ENCODE data around the gene PDK2.

The PDK2 gene

DNA sequence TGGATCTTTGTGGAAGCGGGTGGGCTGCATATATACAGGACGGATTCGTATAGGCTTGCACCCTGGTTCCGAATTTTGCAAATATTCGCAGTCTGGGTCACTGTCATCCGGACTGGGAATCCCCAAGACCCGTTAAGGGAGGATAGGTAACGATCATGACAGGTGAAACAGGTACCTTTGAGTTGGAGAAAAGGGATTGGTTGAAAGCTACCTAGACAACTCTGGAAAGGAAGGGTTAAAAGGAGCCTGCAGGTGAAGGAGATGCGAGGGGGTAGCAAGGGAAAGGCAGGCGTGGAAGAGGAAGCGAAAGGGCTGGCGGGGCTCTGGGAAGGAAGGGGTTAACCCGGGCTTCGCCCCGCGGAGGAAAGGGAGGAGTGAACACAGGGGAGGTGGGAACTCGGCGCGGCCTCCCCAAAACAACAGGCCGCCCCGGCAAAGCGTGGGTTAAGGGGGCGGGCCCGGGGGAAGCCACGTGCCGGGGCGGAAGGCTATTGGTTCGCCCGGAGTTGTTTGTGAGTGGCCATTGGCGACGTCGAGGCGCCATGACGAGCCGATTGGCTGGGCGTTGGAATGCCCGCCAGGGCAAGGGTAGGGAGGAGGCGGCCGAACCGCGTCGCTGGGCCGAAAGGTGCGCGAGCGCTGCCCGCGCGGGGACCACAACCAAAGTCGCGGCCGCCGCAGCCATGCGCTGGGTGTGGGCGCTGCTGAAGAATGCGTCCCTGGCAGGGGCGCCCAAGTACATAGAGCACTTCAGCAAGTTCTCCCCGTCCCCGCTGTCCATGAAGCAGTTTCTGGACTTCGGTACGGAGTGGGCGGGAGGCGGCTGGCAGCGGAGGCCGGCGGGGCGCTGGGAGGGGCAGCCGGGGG lies at the start of gene PDK2:
PDK2 (plus strand) TSS at position 599 of the 867 bp plus-strand sequence; CDS start at position 684, 85 bp downstream.
- DNase-seq (ENCODE audit: low read depth in 2 of 2): peak; percentile 89 to 91

DNA sequence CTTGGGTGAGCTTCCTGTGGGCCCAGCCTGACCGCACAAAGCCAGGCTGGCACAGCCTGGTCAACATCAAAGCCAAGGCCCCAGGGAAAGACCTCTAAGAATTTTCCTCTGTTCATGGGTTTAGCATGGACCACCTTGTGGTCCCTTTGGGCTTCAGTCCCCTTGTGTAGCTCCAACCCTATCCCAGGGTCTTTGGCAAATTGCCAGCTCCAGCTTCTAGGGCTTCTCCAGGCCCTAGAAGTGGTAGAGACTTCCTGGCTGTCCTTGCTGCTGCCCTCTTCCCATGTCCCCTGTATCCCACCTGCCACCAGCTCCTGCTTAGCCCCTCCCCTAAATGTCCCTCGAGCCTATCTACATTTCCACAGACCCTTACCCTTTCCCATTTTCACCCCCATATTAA lies 49.0 kb upstream of the PDK2 start:
- no peak for DNase-seq (ENCODE audit: low read depth in 2 of 2)

DNA sequence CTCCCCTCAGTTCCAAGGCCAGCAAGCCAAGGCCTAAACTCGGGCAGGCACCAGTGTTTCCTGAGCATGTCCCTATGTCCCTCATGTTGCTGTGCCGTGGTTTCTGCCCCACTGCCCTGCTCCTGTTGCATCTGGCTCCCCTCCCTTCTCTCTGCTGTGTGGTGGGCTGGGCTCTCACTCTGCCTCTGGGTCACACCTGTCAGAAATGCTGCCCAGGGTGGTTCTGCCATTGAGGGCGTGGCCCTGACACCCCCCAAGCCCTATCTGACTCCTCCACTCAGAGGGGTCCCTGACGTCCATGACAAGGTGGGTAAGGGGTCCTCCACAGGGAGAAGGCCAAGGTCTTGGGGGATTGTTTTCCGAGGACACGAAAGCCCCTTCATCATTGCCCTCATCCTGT lies 48.5 kb upstream of the PDK2 start:
- no peak for DNase-seq (ENCODE audit: low read depth in 2 of 2)

DNA sequence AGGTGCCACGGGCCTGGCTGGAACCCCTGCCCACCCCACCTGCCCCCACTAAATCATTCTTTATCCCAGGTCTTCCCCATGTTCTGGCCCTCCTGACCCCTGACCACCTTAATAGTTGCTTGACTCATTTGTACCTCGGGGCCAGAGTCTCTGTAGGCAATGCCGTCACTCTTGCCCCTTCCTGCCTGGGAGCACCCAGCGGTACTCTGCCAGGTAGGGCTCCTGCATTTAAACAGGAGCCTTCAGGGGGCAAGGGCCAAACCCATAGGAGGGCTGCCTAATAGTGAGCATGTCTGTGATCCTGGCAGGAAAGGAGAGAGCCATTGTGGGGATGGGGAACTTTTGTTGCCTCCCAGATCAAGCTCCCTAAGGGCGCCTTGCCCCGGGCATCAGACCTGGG lies 48.1 kb upstream of the PDK2 start:
- no peak for DNase-seq (ENCODE audit: low read depth in 2 of 2)

DNA sequence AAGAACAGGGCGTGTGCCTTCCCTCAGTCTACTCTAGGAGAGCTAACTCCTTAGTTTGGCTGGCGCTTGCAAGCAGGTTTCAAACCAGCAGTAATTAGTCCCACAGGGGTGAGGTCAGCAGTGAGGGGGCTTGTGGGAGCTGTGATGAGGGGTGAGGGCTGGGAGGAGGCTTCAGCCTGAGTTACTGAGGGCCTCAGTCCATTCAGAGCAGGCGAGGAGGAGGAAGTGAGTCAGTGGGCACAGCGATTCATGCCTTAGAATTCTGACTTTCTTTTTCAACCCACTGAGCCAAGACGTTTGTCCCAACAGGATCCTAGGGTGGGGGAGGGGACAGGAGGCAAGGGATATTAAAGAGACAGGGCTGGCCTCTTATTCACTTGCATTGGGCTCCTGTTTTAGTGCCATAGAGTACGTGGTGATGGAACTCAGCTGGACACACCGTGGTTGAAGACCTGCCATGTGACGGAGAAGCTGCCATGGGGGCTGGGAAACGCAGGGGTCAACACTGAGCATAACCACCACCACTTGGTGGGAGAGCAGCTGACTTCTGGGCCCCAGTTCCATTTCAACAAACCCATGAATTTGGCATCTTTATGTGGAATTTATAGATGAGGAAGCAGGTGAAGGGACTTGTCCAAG lies 47.5 kb upstream of the PDK2 start:
- no peak for DNase-seq (ENCODE audit: low read depth in 2 of 2)

DNA sequence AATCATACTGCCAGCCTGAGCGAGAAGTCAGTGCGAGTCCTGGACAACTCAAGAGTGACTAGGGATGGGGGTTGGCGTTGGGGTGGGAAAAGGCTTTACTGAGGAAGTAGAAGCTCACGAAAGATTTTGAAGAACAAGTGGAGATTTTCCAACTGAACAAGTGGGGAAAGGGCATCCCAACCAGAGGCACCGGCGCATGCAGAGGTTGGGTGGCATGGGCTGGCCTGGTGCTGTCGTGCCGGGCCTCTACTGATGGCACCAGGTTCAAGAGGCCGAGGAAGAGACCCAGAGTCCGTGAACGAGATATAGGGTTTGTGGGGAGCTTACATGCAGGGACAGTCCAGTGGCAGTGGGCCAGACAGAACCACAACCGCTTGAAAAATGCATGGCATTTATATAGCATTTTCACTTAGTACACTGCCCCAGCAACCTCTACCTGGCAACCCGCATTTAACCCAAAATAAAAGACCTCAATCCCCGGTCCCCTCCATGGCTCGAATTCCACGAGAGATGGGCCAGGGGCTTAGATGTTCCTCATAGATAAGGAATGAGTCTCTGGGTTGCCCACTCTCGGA lies 46.9 kb upstream of the PDK2 start:
- DNase-seq (ENCODE audit: low read depth in 2 of 2): no peak

DNA sequence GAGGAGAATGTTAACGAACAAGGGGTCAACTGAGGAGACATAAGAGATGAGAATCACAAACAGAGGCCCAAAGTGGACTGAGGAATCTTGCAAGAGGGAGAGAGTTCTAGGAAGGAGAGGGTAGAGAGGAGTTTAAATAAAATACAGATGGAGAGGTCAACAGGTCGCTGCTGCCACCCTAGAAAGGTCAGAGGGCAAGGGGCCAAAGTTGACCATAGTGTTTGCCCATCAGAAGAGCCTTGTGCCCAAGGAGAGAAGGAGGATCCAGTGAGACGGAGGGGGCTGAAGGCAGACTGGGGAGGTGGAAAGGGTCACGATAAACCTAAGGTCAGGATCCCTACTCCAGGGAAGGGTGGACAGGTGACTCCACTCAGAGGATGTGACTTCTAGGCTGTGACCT lies 46.2 kb upstream of the PDK2 start:
- no peak for DNase-seq (ENCODE audit: low read depth in 2 of 2)

DNA sequence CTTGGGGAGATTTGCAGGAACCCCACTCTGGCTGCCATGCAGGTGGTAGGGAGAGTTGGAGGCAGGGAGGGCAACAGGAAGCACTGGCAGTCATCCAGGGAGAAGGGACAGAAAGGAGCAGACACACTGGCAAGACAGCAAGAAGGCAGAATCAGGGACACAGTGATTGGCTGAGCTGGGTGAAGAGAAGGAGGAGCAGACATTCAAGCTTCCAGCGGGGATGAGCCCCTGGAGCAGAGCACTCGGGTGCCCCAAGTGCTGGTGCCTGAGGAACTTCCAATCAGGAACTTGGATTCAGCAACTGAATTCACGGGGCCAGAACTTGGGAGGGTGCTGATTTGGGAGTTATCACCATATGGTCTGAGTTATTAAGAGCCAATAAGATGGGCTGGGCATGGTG lies 45.5 kb upstream of the PDK2 start:
- no peak for DNase-seq (ENCODE audit: low read depth in 2 of 2)

DNA sequence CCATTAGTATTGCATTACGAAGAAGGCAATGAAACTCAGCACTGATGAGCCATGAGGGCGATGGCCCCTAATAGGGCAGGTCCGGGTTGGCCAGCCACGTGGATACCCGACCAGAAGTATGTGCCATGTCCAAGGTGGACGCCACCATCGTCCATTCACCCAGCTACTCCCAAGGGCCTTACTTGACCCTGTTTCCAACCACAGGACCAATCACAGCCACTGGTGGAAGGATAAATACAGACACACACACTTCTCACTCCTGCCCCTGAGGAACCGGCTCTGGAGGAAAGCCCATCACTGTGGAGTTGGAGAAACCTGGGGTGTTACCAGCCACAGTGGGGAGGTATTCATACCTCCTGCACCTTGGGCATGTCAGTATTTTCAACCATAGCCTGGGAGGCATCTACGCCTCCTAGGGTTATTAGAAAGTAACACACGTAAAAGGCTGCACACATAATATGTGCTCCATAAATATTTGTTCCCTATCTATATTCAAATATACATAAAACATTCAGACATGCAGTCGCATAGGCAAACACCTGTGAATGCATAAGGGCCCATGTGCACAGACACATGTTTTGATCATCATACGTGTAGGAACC lies 44.6 kb upstream of the PDK2 start:
- no peak for DNase-seq (ENCODE audit: low read depth in 2 of 2)

DNA sequence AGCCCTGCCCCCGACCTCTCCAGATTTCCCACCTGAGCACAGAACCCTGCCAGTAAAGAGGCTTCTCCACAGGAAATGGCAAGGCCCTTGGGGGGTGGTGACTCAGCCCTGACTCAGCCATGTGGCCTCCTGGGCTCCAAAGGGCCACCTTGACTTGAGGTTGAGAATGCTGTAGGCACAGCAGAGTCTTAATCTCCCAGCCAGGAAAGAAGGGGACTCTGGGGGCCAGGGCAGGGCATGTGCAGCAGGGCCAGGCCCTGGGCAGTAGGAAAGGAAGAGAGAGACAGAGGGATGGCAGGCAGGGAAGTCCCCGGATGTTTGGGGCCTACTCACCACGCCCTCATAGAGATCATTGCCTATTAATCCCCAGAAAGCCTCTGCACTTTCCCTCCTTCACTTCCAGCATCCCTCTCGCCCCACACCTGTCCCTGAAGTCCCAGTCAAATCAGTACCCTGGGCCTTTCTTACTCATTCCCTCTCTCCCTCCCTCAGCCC lies 44.0 kb upstream of the PDK2 start:
- no peak for DNase-seq (ENCODE audit: low read depth in 2 of 2)

DNA sequence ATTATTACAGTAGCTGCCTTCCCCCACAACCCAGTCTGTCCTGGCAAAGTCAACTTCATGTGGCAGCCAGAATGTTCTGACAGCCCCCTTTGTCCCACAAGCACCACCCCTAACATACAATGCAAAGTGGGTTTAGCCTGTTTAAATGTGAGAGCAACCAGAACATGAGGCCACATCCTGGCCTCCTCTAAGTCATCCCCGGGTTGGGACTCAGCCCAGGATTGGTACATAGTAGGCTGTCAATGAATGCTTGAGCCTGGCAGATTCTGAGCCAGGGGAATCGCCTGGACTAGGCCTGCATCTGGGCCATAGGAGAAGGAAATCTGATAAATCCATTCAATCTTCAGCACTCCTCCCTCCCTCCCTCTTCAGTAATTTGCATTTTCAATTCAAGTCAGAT lies 43.5 kb upstream of the PDK2 start:
- no peak for DNase-seq (ENCODE audit: low read depth in 2 of 2)

DNA sequence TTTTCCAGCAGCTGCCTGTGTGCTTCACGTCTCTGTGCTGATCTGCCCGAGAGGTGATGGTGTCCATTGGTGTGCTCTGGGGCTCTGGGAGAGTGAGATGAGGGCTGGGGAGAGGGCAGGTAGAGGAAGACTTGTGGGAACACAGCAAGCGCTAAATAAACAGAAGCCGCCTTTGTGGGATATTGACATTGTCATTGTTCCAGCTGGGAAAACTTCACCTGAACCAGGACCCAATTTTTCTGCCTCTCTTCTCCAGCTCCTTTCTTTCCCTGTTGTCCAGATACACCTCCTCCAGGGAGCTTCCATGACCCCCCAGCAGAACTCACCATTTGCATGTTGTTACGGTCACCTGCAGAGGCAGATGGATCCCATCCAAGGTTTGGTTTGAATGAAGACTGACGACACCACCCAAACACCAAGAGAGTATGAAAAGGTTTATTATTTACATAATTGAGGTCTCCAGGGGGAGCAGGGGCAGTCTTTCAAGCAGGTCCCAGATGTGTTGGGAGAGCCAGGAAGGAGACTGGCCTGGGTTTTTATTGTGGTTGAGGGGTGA lies 42.8 kb upstream of the PDK2 start:
- no peak for DNase-seq (ENCODE audit: low read depth in 2 of 2)

DNA sequence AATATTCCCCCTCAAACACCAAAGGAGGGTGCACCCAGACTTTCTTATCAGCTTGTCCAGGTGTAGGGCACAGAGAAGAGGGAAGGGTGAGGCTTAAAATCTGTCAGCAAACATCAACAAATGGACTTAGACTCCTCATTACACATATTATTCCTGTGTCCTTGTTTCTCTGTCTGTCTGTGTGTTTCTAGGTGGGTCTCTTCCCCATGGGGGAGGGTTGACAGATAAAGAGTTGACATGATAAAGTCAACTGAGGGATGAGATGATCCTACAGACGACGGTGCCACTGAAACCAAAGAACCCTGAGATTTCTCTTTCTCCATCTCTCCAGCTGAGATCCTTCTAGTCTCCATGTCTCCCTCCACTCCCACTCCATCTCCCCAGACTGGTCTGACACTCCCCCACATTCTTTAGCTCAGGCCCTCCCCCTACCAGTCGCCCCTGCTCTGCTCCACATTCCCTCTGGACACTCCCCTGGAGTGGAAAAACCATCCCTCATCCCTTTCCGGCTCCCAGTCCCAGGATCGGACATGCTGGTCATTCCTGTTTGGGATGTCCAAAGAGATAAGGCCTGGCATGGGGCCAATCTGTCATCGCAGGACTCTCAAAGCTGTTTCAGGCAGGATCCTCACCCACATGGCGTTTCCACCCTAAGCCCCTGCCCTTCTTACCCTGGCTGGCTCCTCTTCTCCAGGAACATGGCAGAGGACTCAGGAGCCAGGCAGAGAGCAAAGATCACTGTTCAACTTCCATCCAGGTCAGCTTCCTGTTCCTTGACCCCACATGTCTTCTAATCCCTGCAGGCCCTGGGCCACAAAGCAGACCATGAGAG lies 42.1 kb upstream of the PDK2 start:
- DNase-seq (ENCODE audit: low read depth in 2 of 2): no peak

DNA sequence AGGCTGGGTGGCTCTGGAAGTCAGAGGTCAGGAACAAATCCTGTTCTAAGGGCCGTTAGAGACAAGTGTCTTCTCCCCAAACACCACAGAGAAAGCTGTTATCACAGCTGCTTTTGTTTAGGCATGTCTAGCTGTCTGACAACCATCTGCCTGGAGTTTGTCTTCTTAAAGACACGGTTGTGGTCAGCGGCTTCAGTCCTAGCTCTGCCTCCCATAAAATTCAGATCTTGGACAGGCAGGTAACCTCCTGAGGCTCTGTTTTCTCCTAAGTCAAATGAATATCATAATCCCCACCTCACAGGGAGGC lies 41.5 kb upstream of the PDK2 start:
- no peak for DNase-seq (ENCODE audit: low read depth in 2 of 2)

DNA sequence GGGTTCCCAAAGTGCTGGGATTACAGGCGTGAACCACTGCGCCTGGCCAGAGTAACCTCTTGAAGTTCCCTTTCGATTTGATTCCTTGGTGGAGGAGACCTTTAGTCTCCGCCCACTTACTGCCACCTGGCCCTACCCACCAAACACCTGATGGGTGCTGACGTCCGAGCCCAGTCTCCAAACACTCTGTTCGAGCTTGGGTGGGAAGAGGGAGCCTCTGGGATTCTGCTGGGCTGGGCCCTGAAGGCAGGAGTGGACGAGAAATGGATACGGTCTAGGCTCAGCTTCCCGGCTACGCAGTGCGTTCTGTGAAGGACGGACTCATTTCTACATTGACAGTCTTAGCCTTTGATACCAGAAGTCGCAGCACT lies 40.1 kb upstream of the PDK2 start:
- DNase-seq (ENCODE audit: low read depth in 2 of 2): no peak

DNA sequence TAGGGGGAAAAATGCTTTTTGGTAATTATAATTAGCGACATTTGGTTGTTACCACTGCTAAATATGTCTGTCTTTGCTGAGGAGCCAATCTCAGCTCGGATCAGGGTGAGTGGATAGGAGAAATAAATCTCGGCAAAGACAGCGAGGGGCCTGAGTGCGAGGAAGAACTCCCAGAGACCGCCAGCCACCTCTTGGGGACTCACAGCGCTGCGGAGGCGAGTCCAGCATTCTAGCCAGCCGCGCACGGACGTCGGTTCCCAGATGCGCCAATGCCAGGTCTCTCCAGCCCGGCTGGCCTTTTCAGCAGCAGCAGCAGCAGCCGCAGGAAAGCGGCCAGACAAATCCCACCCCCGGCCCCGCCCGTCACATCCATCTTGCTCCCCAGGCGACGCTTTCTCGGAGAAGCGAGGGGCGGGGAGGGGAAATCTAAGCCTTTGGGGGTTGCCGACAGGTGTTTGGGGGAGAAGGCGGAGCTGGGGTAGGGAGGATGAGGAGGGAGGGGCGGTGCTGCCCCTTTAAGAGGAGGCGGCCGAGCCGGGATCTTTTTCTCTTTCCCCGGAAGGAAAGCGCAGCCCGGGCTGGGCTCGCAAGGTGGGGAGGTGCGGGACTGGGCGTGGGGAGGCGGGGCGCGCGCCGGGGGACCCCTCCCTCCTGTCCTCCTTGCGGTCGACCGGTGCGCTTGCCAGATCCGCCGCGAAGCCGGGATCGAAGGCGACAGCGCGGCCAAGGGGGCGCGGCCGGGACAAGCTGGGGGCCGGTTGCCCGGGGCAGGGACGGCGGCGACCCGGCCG lies 39.5 kb upstream of the PDK2 start, which contains the start of gene ITGA3:
ITGA3 (plus strand) TSS at position 685 of the 791 bp plus-strand sequence. CDS start 330 bp downstream, outside the sequence.
- DNase-seq (ENCODE audit: low read depth in 2 of 2): no peak

DNA sequence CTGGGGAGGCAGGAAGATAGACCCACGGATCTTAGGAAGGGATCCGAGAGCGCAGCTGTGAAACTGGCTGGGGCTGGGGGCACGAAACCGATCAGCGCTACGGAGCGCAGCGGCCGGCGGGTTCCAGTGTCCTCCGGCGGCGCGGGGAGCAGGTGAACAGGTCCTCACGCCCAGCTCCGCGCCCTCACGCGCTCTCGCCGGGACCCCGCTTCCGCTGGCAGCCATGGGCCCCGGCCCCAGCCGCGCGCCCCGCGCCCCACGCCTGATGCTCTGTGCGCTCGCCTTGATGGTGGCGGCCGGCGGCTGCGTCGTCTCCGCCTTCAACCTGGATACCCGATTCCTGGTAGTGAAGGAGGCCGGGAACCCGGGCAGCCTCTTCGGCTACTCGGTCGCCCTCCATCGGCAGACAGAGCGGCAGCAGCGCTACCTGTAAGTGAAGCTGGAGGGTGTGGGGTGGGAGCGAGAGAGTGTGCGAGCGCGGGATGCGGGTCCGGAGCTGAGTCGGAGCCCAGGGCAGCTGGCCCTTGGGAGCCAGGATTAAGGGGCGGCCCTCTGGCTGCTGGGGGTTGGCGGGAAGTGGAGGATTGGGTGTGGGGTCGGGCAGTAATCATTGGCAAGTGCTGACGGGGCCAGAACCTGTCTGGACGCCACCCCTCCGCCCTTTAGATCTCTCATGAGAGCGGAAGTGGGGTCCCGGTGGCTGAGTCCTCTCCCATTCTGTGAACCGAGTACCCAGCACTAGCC lies 38.8 kb upstream of the PDK2 start:
- no peak for DNase-seq (ENCODE audit: low read depth in 2 of 2)

DNA sequence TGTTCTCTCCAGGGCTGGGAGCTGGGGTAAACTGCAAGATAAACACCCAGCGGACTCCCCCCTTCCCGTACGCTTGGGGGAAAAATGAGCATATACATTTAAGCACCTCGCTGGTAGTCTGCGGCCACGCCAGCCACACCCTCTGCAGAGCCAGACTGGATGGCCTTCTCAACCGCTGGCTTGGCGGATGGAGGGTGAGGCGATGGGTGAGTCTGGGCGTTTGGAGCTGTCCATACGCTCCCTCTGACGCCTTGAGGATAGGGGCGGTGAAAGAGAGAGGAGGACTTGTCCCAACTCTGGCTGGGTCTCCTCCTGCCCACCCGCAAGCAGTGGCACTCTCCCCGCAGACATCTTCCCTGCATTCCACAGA lies 38.2 kb upstream of the PDK2 start:
- no peak for DNase-seq (ENCODE audit: low read depth in 2 of 2)

DNA sequence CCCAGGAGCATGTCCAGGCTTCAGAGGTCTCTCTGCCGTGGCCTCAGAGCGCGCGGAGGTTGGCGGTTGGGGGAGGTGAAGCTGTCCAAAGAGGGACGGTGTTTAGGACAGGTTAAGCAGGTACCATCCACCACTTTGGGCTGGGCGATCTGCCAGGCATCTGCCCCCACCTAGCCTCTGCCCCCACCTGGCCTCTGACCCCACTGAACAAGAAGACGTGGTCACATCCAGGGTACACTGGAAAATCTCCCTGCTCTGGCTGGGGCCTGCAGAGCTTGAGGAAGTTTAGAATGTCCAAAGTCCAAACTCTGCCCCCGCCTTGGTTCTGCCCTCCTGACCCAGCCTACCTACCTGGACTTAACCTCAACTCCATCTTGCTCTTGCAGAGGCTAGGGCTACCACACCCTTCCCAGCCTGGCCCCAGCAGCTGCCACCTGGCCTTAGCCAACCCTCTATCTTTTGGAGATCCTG lies 37.6 kb upstream of the PDK2 start:
- no peak for DNase-seq (ENCODE audit: low read depth in 2 of 2)
